PC-3 (cell line): ENCODE results near the gene THADA. TPM values are rescaled to one million over a fixed set of nuclear protein-coding genes. Genes with fewer than 3 reads are reported as not detected.
"Not testable (repeated sequence)": the region's sequence is repeated elsewhere in the genome, so short reads cannot be mapped to it uniquely, and the experiment has no call there.

Source experiments
- ATAC-seq: fragments of 200-7000 bp; cut with Tn5 transposase; 2 replicates; pipeline ENCODE4 v1.9.1; 2020; ENCODE audit warnings: mild to moderate bottlenecking, moderate library complexity
- BruUV-seq: library from RNA; stranded (reverse); fragments of 400-500 nt; replicated peaks from 2 replicates; lab custom pipeline; 2021; lab: Mats Ljungman, UMichigan
- CTCF ChIA-PET: fragments of 300-600 bp; sonication (Branson Sonifier 250); formaldehyde crosslinking; loops from one replicate; lab custom pipeline; 2022; ENCODE audit warnings: antibody characterized with exemption; lab: Charles Lee
- POLR2A ChIA-PET: fragments of 300-600 bp; sonication (Branson Sonifier 250); formaldehyde crosslinking; loops from one replicate; lab custom pipeline; 2022; ENCODE audit warnings: antibody characterized with exemption; ENCODE audit not compliant: unreplicated experiment; lab: Charles Lee
- DNase-seq: peaks from one replicate; pipeline ENCODE4 v3.0.0-alpha.2; 2015
- H2AFZ ChIP-seq: fragments of 300-600 bp; sonication (generic); 2 replicates; pipeline ENCODE4 v1.6.0; 2016; ENCODE audit warnings: antibody characterized with exemption, low read length
- H3F3A ChIP-seq: fragments of 300-600 bp; sonication (generic); one replicate; pipeline ENCODE4 v1.6.0; 2017; ENCODE audit warnings: antibody characterized with exemption, low read length, control low read depth, mild to moderate bottlenecking; ENCODE audit not compliant: unreplicated experiment
- H3K27ac ChIP-seq: fragments of 300-600 bp; sonication (generic); 2 replicates; pipeline ENCODE4 v1.5.1; 2016; ENCODE audit warnings: mild to moderate bottlenecking, low read length
- H3K27me3 ChIP-seq: fragments of 300-600 bp; sonication (generic); 2 replicates; pipeline ENCODE4 v1.6.1; 2016; ENCODE audit warnings: low read length, mixed read lengths
- H3K36me3 ChIP-seq: fragments of 300-600 bp; sonication (generic); 2 replicates; pipeline ENCODE4 v1.6.1; 2016; ENCODE audit warnings: low read depth, mixed run types, low read length, mixed read lengths
- H3K4me1 ChIP-seq: fragments of 300-600 bp; sonication (generic); 2 replicates; pipeline ENCODE4 v1.5.1; 2016; ENCODE audit warnings: low read length; ENCODE audit not compliant: insufficient read depth
- H3K4me2 ChIP-seq: fragments of 300-600 bp; sonication (generic); 2 replicates; pipeline ENCODE4 v1.6.0; 2016; ENCODE audit warnings: low read length
- H3K4me3 ChIP-seq: fragments of 300-600 bp; sonication (generic); 2 replicates; pipeline ENCODE4 v1.5.1; 2016; ENCODE audit warnings: mild to moderate bottlenecking, low read length, mixed read lengths
- H3K79me2 ChIP-seq: fragments of 300-600 bp; sonication (generic); 2 replicates; pipeline ENCODE4 v1.6.1; 2017; ENCODE audit warnings: low read length, mixed read lengths
- H3K9ac ChIP-seq: fragments of 300-600 bp; sonication (generic); 2 replicates; pipeline ENCODE4 v1.6.0; 2016; ENCODE audit warnings: mild to moderate bottlenecking, low read length
- H3K9me2 ChIP-seq: fragments of 300-600 bp; sonication (generic); replicated peaks from 2 replicates; pipeline ENCODE4 v1.6.1; 2016; ENCODE audit warnings: mixed run types, low read length, mixed read lengths
- H3K9me3 ChIP-seq: fragments of 300-600 bp; sonication (generic); 2 replicates; pipeline ENCODE4 v1.6.1; 2016; ENCODE audit warnings: low read length, mixed read lengths
- H4K20me1 ChIP-seq: fragments of 300-600 bp; sonication (generic); 2 replicates; pipeline ENCODE4 v1.6.1; 2016; ENCODE audit warnings: low read length, mixed read lengths
- EZH2 ChIP-seq: fragments of 300-600 bp; sonication (generic); IDR thresholded peaks from one replicate; pipeline ENCODE4 v1.6.1; 2017; ENCODE audit warnings: antibody characterized with exemption, mild to moderate bottlenecking, low read length; ENCODE audit not compliant: unreplicated experiment
- EZH2phosphoT487 ChIP-seq: fragments of 300-600 bp; sonication (generic); IDR thresholded peaks from 2 replicates; pipeline ENCODE4 v1.6.1; 2018; ENCODE audit warnings: mild to moderate bottlenecking, antibody characterized with exemption, low read length, borderline replicate concordance
- intact Hi-C: fragments of 100-400 bp; cut with micrococcal nuclease; formaldehyde crosslinking; loops from 2 replicates; pipeline ENCODE4 v1.9.0; 2023
- total RNA-seq: library from RNA; depleted of rRNA; stranded (reverse); fragments of >200 nt; gene quantifications from 2 replicates; pipeline ENCODE4 v1.2.3, GENCODE V29; 2014
- TF ChIP-seq, protein P1 (sequence below): fragments of 300-600 bp; sonication (generic); conservative IDR thresholded peaks from 2 replicates; pipeline ENCODE4 v1.5.1; 2017; ENCODE audit warnings: antibody characterized with exemption, low read depth, mild to moderate bottlenecking, low read length

THADA gene
- total RNA-seq, 1 experiment from 2014 or later = 33.6 TPM

DNA sequence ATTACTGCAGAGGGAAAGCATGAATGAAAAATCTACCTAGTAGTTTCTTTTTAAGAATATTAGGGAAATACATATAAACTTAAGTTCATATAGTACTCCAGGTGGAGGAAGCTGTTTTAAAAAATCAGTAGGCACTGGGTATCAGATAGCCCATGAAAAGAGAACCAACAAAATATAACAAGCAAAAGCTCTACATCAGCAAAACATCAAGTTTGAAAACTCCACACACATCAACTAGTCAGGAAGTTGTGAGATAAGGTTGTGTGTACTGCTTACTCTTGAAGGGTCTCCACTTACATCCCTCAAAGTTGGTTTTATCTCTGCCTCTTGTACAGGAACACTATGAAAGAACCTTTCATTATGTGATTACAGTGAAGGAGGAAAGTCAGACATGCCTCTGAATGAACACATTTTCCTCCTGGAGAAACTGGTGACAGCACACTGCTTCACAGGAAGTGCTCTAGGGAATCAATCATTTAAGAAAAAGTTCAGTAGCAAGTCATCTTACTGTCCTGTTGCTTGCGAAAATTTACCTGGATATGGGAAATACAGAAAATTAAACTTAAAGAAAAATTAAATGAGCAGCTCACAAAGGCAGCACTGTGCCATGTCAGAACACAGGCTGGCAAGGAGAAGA, 57.7 kb downstream of the THADA start:
- POLR2A ChIA-PET = no interaction called here
- Histone ChIP-seq H3K9ac (no peak overlapping the region), H3K4me1 (peaks cover 25% of the 10 kb centered on the region), H4K20me1 (no peaks in the 10 kb centered on the region), H3K79me2 (no peaks in the 10 kb centered on the region), H3K36me3 (no peaks in the 10 kb centered on the region; the same call in 1 of the 2 replicates), H3K4me3 (no peak overlapping the region), H3K4me2 (no peak overlapping the region), H2AFZ (no peak overlapping the region), H3K9me2 (no peaks in the 10 kb centered on the region), H3K9me3 (no peaks in the 10 kb centered on the region), H3F3A (no peaks in the 10 kb centered on the region), H3K27me3 (no peaks in the 10 kb centered on the region), H3K27ac (no peak overlapping the region)
- intact Hi-C loops = no loop called here
- CTCF ChIA-PET = no interaction called here
- BruUV-seq = no TSS peak
- no peak for TF ChIP-seq EZH2
- TF ChIP-seq, protein P1, sequence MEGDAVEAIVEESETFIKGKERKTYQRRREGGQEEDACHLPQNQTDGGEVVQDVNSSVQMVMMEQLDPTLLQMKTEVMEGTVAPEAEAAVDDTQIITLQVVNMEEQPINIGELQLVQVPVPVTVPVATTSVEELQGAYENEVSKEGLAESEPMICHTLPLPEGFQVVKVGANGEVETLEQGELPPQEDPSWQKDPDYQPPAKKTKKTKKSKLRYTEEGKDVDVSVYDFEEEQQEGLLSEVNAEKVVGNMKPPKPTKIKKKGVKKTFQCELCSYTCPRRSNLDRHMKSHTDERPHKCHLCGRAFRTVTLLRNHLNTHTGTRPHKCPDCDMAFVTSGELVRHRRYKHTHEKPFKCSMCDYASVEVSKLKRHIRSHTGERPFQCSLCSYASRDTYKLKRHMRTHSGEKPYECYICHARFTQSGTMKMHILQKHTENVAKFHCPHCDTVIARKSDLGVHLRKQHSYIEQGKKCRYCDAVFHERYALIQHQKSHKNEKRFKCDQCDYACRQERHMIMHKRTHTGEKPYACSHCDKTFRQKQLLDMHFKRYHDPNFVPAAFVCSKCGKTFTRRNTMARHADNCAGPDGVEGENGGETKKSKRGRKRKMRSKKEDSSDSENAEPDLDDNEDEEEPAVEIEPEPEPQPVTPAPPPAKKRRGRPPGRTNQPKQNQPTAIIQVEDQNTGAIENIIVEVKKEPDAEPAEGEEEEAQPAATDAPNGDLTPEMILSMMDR = no peak
- no peak for TF ChIP-seq EZH2phosphoT487
- ATAC-seq (no peak), DNase-seq (no peak)

DNA sequence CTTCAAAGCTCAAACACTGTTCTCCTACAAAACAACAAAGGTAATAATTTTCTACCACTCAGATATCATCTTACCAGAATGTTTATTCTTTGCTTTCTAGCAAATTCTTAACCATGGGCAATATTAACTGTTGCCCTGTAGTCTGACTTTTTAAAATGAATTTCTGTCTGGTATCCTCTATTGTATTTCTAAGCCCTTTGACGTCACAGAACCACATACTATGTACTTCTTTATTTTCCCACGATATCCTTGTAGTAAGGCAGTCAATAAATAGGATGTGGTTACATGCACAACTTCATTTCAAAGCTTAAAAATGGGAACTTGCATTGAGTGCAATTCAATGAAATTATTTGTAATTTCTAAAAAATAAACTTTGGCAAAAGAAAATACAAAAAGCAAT, 58.7 kb downstream of the THADA start:
- ATAC-seq (no peak), DNase-seq (no peak)
- Histone ChIP-seq H3K27me3 (no peaks in the 10 kb centered on the region), H3K4me3 (no peak overlapping the region), H3K9me2 (no peaks in the 10 kb centered on the region), H2AFZ (no peak overlapping the region), H3K27ac (no peak overlapping the region), H3K9ac (no peak overlapping the region), H4K20me1 (no peaks in the 10 kb centered on the region), H3K4me2 (no peak overlapping the region), H3K36me3 (no peaks in the 10 kb centered on the region; the same call in 1 of the 2 replicates), H3F3A (no peaks in the 10 kb centered on the region), H3K9me3 (no peaks in the 10 kb centered on the region), H3K4me1 (peaks cover 25% of the 10 kb centered on the region), H3K79me2 (no peaks in the 10 kb centered on the region)
- TF ChIP-seq EZH2 (no peak), EZH2phosphoT487 (no peak)
- TF ChIP-seq, protein P1 = no peak
- ChIA-PET POLR2A (interaction anchor here (0.6 kb wide), 1 partner anchor 1206 kb away, joined by 10 read pairs; no protein-coding TSS in a partner anchor), CTCF (no interaction called here)
- no TSS peak for BruUV-seq
- intact Hi-C loops = no loop called here

DNA sequence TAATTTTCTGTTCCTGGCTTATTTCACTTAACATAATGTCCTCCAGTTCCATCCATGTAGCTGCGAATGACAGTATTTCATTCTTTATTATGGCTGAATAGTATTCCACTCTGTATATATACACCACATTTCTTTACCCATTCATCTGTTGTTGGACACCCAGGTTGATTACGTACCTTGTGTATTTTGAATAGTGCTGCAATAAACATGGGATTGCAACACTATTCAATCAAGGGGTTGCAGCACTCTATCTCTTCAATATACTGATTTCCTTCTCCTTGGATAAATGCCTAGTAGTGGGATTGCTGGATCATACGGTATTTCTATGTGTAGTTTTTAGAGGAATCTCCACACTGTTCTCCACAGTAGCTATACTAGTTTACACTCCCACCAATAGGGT, 61.3 kb downstream of the THADA start:
- no peak overlapping the region for H3K9ac ChIP-seq
- intact Hi-C loops = no loop called here
- H4K20me1 ChIP-seq = no peaks in the 10 kb centered on the region
- H3K4me2 ChIP-seq = no peak overlapping the region
- no peak overlapping the region for H3K4me3 ChIP-seq
- H3K9me2 ChIP-seq = no peaks in the 10 kb centered on the region
- H3K79me2 ChIP-seq = no peaks in the 10 kb centered on the region
- no peak overlapping the region for H2AFZ ChIP-seq
- peaks cover 2% of the 10 kb centered on the region for H3K4me1 ChIP-seq
- H3K9me3 ChIP-seq = no peaks in the 10 kb centered on the region
- ChIA-PET CTCF (no interaction called here), POLR2A (no interaction called here)
- BruUV-seq = no TSS peak
- no peaks in the 10 kb centered on the region; the same call in 1 of the 2 replicates for H3K36me3 ChIP-seq
- H3K27ac ChIP-seq = no peak overlapping the region
- H3F3A ChIP-seq = no peaks in the 10 kb centered on the region
- H3K27me3 ChIP-seq = no peaks in the 10 kb centered on the region
- ATAC-seq = no peak
- no peak for TF ChIP-seq EZH2phosphoT487
- TF ChIP-seq, protein P1 = no peak
- TF ChIP-seq EZH2 = no peak
- no peak for DNase-seq

DNA sequence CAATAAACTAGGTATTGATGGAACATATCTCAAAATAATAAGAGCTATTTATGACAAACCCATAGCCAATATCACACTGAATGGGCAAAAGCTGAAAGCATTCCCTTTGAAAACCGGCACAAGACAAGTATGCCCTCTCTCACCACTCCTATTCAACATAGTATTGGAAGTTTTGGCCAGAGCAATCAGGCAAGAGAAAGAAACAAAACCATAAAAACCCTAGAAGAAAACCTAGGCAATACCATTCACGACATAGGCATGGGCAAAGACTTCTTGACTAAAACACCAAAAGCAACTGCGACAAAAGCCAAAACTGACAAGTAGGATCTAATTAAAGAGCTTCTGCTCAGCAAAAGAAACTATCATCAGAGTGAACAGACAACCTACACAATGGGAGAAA, 63.3 kb downstream of the THADA start:
- H3K4me1 ChIP-seq, H3K27me3 ChIP-seq, H3K4me3 ChIP-seq, H3K27ac ChIP-seq, H3K9me3 ChIP-seq, POLR2A ChIA-PET, DNase-seq, H3K36me3 ChIP-seq, H3K4me2 ChIP-seq, H4K20me1 ChIP-seq, H3K9me2 ChIP-seq, CTCF ChIA-PET, ATAC-seq, H3K79me2 ChIP-seq, H3F3A ChIP-seq, H3K9ac ChIP-seq, BruUV-seq, H2AFZ ChIP-seq, intact Hi-C loops: not testable (repeated sequence)
